ENCODE results near the gene EML6.
"Not testable (repeated sequence)": the region's sequence is repeated elsewhere in the genome, so short reads cannot be mapped to it uniquely, and the experiment has no call there.

Gene EML6

DNA sequence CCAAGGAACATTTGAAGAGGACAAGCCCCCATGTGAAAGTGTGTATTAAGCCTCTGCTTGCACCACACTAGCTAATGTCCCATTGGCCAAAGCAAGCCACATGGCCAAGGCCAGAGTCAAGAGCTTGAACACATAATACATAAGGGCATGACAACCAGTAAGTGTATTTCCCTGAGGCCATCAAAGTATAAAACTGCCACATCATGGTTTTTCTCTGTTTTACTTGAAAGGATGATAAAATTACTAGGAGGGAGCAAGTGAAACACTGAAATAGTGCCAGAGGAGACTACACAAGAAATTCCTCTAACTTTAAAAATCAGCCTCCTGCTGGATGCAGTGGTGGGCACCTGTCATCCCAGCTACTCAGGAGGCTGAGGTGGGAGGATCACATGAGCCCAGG, 30.9 kb upstream of the EML6 start:
- no peak overlapping the region for H3K27ac Mint-ChIP-seq
- DNase-seq (no peak), ATAC-seq (replicated peaks) (no peak)
- H3K4me3 Mint-ChIP-seq, result no peak overlapping the region
- H3K9me3 Mint-ChIP-seq, result no peaks in the 10 kb centered on the region
- H3K4me1 Mint-ChIP-seq (ENCODE audit: low read depth in 2 of 2), result no peaks in the 10 kb centered on the region
- H3K36me3 Mint-ChIP-seq (ENCODE audit: insufficient read depth), result no peaks in the 10 kb centered on the region
- peaks cover 21 to 30% of the 10 kb centered on the region in 2 donors for H3K27me3 Mint-ChIP-seq

DNA sequence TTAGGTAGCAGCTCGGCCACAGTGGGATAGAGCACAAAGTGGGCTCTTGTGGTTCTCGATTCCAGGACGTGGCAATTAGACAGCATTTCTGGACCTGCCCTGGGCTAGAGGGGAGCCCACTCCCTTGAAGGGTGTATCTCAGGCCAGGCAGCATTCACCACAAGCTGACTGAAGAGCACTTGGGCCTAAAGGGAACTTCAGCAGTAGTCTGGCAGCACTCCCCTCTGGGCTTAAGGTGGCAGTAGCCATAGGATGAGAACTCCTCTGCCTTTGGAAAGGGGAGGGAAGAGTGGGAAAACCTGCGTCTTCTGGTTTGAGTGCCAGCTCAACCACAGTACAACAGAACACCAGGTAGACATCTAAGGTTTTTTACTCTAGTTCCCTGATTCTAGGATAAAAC, 28.1 kb upstream of the EML6 start:
- no peak overlapping the region for H3K4me3 Mint-ChIP-seq
- no peak overlapping the region for H3K27ac Mint-ChIP-seq
- no peaks in the 10 kb centered on the region for H3K36me3 Mint-ChIP-seq (ENCODE audit: insufficient read depth)
- H3K27me3 Mint-ChIP-seq, result peaks cover 8 to 9% of the 10 kb centered on the region in 2 donors
- H3K4me1 Mint-ChIP-seq (ENCODE audit: low read depth in 2 of 2), result no peaks in the 10 kb centered on the region
- ATAC-seq (replicated peaks) (no peak), DNase-seq (no peak)
- H3K9me3 Mint-ChIP-seq, result no peaks in the 10 kb centered on the region

DNA sequence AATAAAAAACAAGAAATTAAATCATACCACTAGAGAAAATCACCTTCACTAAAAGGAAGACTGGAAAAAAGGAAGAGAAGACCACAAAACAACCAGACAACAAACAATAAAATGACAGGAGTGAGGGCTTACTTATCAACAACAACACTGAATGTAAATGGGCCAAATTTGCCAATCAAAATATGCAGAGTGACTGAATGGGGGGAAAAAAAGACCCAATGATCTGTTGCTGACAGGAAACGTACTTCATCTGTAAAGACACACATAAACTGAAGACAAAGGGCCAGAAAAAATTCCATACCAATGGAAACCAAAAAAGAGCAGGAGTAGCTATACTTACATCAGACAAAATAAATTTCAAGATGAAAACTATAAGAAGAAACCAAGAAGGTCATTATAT, 25.5 kb upstream of the EML6 start:
- H3K4me3 Mint-ChIP-seq, result no peak overlapping the region
- H3K27me3 Mint-ChIP-seq, result peaks cover 8 to 9% of the 10 kb centered on the region in 2 donors
- ATAC-seq (replicated peaks), result no peak
- H3K27ac Mint-ChIP-seq, result no peak overlapping the region
- H3K4me1 Mint-ChIP-seq (ENCODE audit: low read depth in 2 of 2), result no peaks in the 10 kb centered on the region
- no peak for DNase-seq
- no peaks in the 10 kb centered on the region for H3K36me3 Mint-ChIP-seq (ENCODE audit: insufficient read depth)
- no peaks in the 10 kb centered on the region for H3K9me3 Mint-ChIP-seq

DNA sequence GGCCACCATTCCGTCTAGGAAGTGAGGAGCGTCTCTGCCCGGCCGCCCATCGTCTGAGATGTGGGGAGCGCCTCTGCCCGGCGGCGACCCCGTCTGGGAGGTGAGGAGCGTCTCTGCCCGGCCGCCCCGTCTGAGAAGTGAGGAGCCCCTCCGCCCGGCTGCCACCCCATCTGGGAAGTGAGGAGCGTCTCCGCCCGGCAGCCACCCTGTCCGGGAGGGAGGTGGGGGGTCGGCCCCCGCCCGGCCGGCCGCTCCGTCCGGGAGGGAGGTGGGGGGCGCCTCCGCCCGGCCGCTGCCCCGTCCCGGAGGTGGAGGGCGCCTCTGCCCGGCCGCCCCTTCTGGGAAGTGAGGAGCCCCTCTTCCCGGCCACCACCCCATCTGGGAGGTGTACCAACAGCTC, 24.5 kb upstream of the EML6 start:
- H3K36me3 Mint-ChIP-seq (ENCODE audit: insufficient read depth); H3K4me1 Mint-ChIP-seq (ENCODE audit: low read depth in 2 of 2); H3K9me3 Mint-ChIP-seq; H3K4me3 Mint-ChIP-seq; ATAC-seq (replicated peaks); DNase-seq; H3K27me3 Mint-ChIP-seq; H3K27ac Mint-ChIP-seq: not testable (repeated sequence)

DNA sequence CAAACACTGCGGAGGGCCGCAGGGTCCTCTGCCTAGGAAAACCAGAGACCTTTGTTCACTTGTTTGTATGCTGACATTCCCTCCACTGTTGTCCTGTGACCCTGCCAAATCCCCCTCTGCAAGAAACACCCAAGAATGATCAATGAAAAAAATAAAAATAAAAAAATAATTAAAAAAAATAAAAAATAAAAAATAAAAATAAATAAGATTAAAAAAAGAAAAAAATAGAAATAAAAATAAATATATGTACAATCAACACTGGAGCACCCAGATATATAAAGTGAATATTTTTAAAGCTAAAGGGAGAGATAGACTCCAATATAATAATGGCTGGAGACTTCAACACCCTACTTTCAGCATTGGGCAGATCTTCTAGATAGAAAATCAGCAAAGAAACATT, 23.8 kb upstream of the EML6 start:
- Mint-ChIP-seq H3K4me1 (ENCODE audit: low read depth in 2 of 2) (no peaks in the 10 kb centered on the region), H3K4me3 (no peak overlapping the region), H3K9me3 (no peaks in the 10 kb centered on the region), H3K27ac (no peak overlapping the region), H3K36me3 (ENCODE audit: insufficient read depth) (no peaks in the 10 kb centered on the region), H3K27me3 (peaks cover 8 to 9% of the 10 kb centered on the region in 2 donors)
- ATAC-seq (replicated peaks) (no peak), DNase-seq (no peak)

DNA sequence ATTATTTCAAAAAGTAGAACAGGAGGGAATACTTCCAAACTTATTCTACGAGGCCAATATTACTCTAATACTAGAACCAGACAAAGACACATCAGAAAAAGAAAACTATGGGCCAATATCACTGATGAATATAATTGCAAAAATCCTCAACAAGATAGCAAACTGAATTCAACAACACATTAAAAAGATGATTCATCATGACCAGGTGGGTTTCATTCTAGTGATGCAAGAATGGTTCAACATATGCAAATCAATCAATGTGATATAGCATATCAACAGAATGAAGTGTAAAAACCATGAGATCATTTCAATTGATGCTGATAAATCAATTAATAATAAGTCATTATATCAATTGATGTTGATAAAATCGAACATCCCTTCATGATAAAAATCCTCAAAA, 22.4 kb upstream of the EML6 start:
- no peak overlapping the region for H3K27ac Mint-ChIP-seq
- DNase-seq (no peak), ATAC-seq (replicated peaks) (no peak)
- H3K4me3 Mint-ChIP-seq, result no peak overlapping the region
- H3K27me3 Mint-ChIP-seq, result peaks cover 1 to 3% of the 10 kb centered on the region in 2 donors
- H3K36me3 Mint-ChIP-seq (ENCODE audit: insufficient read depth), result peaks cover 4% of the 10 kb centered on the region
- H3K9me3 Mint-ChIP-seq, result no peaks in the 10 kb centered on the region
- H3K4me1 Mint-ChIP-seq (ENCODE audit: low read depth in 2 of 2), result no peaks in the 10 kb centered on the region

DNA sequence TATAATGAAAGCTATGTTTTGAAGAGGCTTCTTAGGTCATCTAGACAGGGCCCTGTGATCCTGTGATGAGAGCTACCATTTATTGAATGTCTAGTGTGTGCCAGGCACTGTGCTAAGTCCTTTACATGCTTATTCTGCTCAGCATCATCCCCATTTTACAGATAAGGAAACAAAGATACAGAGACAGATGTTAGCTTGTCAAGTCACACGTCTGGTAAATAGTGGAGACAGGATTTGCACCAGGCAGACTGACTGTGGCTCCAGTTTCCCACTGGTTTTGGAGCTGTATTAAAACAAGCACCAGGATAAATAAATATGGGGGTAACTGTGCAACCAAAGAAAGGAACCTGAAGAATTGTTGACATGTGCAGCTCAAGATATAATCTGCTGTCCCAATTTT, 19.2 kb upstream of the EML6 start:
- no peak overlapping the region for H3K27ac Mint-ChIP-seq
- no peak for ATAC-seq (replicated peaks)
- no peak for DNase-seq
- no peak overlapping the region for H3K4me3 Mint-ChIP-seq
- peaks cover 0 to 1% of the 10 kb centered on the region in 2 donors for H3K4me1 Mint-ChIP-seq (ENCODE audit: low read depth in 2 of 2)
- no peaks in the 10 kb centered on the region for H3K9me3 Mint-ChIP-seq
- H3K36me3 Mint-ChIP-seq (ENCODE audit: insufficient read depth), result peaks cover 4% of the 10 kb centered on the region
- H3K27me3 Mint-ChIP-seq, result peaks cover 0 to 15% of the 10 kb centered on the region in 2 donors

DNA sequence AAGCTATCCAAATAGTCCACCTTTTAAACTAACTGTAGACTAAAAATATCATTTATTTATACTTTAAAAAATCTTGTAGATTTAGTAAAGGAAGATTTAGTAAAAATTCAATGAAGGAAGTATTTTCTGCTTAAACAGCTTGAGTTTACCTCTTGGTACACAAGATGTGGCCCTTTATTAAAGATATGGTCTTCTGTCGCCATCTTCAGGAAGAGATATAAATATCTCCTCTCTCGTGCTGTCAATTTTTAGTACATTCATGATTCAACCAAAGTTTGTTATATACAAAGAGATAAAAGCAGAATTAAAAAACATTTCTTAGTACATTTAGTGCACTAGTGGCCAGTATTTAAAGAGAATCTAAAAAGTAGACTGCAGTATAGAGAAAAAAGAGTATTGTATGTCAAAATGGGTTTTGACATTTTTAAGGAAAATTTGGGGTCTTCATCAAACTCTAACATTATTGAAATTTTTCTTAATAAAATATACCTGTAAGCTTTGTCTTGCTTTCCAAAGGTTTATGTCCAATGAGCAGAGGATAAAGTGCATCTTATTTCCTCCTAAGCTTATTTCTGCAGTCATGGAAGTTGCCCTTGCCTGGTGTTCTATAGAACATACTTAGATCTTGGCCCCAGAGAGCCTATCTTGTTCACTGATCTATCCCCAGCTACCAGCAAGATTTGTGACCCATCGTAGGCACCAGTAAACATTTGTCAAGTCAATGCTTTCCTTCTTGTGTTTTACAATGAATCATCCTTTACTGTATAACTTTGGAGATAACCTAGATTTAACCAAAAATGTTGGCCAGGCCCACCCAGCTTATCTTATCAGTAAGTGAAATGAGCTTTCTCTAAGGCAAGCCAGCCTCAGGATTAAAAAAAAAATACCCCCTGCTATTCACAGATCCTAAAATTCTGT, 18.5 kb upstream of the EML6 start:
- Mint-ChIP-seq H3K4me3 (no peak overlapping the region), H3K4me1 (ENCODE audit: low read depth in 2 of 2) (peaks cover 0 to 3% of the 10 kb centered on the region in 2 donors), H3K9me3 (no peaks in the 10 kb centered on the region), H3K27ac (no peak overlapping the region), H3K36me3 (ENCODE audit: insufficient read depth) (peaks cover 4% of the 10 kb centered on the region), H3K27me3 (peaks cover 4 to 22% of the 10 kb centered on the region in 2 donors)
- ATAC-seq (replicated peaks), result peak; percentile 76
- no peak for DNase-seq

DNA sequence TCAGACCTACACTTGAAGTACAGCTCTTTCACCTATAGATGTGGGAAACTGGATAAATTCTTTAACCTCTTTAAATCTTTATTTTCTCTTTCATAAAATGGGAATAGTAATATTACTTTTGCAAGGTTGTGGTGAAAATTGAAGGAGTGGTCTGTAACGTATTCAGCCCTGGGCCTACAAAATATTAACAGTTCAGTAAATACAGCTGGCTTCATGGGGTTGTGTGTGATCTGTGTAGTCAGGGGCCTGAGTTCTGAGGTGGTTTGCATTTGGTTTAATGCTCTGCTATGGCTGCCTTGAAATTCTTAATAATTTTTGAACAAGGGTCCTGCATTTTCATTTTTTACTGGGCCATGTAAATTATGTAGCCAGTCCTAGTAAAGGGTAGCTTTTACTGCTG, 16.8 kb upstream of the EML6 start:
- Mint-ChIP-seq H3K27ac (no peak overlapping the region), H3K36me3 (ENCODE audit: insufficient read depth) (peaks cover 4% of the 10 kb centered on the region), H3K4me3 (no peak overlapping the region), H3K9me3 (no peaks in the 10 kb centered on the region), H3K27me3 (peaks cover 11 to 30% of the 10 kb centered on the region in 2 donors), H3K4me1 (ENCODE audit: low read depth in 2 of 2) (peaks cover 0 to 3% of the 10 kb centered on the region in 2 donors)
- DNase-seq (no peak), ATAC-seq (replicated peaks) (no peak)

DNA sequence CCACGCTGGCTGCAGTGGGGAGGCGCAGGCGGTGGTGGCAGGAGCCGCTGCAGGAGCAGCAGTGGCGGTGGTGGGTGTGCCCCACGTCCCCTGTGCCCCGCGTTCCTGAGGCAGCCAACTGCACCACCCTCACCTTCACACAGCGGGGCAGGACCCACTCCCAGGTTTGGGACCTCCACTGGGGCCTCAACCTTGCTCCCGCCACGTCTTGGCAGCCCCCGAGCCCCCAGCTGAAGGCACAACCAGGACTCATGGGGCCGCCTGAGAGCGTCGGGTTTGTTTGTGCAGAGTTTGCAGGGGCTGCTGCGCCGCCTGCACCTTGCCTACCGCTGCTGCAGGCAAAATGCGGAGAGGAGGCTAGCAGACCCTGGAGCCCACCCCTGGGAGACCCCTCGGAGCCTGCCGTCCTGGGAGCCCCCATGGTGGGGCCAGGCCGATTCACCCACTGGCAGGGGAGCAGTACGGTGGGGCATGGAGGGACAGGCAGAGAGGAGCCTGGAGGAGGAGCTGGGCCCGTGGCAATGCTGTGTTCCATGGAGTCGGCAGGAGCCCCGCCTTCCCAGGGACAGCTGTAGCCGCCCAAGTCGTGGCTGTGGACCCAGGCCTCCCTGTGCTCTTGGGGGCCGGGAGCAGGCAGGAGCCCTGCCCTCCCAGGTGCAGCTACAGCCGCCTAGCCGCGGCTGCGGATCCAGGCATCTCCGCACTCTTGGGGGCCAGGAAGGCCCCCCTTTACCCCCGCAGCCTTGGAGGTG, 14.7 kb upstream of the EML6 start:
- Mint-ChIP-seq H3K27ac (no peak overlapping the region), H3K4me1 (ENCODE audit: low read depth in 2 of 2) (peaks cover 0 to 3% of the 10 kb centered on the region in 2 donors), H3K4me3 (peak overlapping the region in 1 of 2 donors; percentile 53), H3K9me3 (no peaks in the 10 kb centered on the region), H3K36me3 (ENCODE audit: insufficient read depth) (peaks cover 4% of the 10 kb centered on the region), H3K27me3 (peaks cover 11 to 36% of the 10 kb centered on the region in 2 donors)
- ATAC-seq (replicated peaks), result peak; percentile 33
- no peak for DNase-seq

DNA sequence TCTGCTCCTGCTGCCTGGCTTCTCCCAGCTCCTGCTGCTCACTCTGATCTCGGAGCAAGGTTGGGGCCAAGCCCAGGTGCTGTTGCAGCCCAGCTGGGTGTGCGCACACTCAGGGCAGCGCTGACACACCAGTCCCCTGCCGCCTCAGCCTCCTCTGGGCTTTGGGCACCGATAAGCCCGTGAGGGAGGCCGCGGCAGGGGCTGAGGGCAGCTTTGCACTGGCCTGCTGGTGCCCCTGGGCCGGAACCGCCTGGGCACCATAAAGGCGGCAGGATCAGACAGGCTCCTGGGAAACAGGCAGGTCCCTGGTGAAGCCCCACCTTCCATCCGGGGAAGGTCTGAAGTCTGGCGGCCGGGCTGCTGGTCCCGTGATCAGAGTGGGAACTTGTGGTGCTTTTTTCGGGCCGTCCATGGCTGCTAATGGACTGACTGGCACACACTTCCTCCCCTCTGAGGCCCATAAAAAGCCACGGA, 14.1 kb upstream of the EML6 start:
- Mint-ChIP-seq H3K27ac (no peak overlapping the region), H3K9me3 (no peaks in the 10 kb centered on the region), H3K4me3 (peak overlapping the region in 1 of 2 donors; percentile 53), H3K36me3 (ENCODE audit: insufficient read depth) (peaks cover 4% of the 10 kb centered on the region), H3K27me3 (peaks cover 11 to 41% of the 10 kb centered on the region in 2 donors), H3K4me1 (ENCODE audit: low read depth in 2 of 2) (peaks cover 0 to 3% of the 10 kb centered on the region in 2 donors)
- DNase-seq, result no peak
- ATAC-seq (replicated peaks), result peak; percentile 33

DNA sequence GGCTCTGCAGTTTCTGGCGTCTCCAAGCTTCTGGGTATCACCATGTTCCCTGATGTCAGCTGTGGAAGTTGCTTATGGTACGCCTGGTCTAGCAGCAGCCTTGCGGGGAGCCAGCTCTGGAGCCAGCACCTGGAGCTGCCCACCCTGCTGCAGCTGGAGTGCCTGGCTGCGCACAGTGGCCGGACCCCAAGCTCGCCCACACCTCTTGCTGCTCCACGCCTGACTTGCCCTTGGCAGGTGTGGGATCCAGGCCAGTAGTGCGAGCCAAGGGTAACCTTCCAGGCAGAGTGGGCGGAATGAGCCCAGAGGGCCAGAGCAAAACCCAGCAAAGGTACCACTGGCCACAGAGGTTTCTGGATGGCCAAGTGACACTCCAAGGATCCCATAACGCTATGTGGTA, 13.2 kb upstream of the EML6 start:
- Mint-ChIP-seq H3K27ac (no peak overlapping the region), H3K4me3 (peak overlapping the region in 1 of 2 donors; percentile 56), H3K27me3 (peaks cover 11 to 47% of the 10 kb centered on the region in 2 donors), H3K4me1 (ENCODE audit: low read depth in 2 of 2) (peaks cover 0 to 3% of the 10 kb centered on the region in 2 donors), H3K36me3 (ENCODE audit: insufficient read depth) (peaks cover 4% of the 10 kb centered on the region), H3K9me3 (no peaks in the 10 kb centered on the region)
- ATAC-seq (replicated peaks), result no peak
- no peak for DNase-seq

DNA sequence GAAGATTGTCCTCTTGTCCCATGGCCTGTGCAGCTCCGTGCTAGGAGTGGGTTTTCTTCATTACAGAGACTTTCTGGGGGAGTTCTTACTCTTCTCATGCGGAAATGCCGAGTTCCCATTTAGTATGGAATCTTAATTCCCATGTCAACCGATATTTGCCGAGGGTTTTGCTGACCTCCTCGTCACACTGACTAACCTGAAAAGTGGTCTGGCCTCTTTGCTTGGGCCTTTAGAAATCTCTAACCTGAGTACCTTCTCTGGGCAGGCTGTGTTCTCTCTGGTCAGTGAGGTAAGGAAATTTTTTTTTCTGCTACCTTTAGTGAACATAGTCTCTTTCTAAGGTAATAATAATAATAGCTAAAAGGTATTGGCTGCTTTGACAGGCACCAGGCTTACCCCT, 10.9 kb upstream of the EML6 start:
- H3K9me3 Mint-ChIP-seq, result no peaks in the 10 kb centered on the region
- H3K4me3 Mint-ChIP-seq, result no peak overlapping the region

More for the DNA sequence above, 10.9 kb upstream of the EML6 start:
- DNase-seq (no peak), ATAC-seq (replicated peaks) (no peak)
- no peaks in the 10 kb centered on the region for H3K36me3 Mint-ChIP-seq (ENCODE audit: insufficient read depth)
- H3K27me3 Mint-ChIP-seq, result peaks cover 11 to 54% of the 10 kb centered on the region in 2 donors
- peaks cover 0 to 3% of the 10 kb centered on the region in 2 donors for H3K4me1 Mint-ChIP-seq (ENCODE audit: low read depth in 2 of 2)
- no peak overlapping the region for H3K27ac Mint-ChIP-seq

All from effector memory CD8-positive, alpha-beta T cell (primary cell).